T-helper 2 cell (primary cell): ENCODE measurements around the gene POFUT1.
"Not testable (repeated sequence)": the region's sequence is repeated elsewhere in the genome, so short reads cannot be mapped to it uniquely, and the experiment has no call there.

Source experiments
- DNase-seq, 5 experiments: peaks; one replicate each; pipeline versions ENCODE4 v3.0.0 to v3.0.0-alpha.2; 2012 to 2022
- total RNA-seq, 2 donors: gene quantifications; one replicate each; lab custom pipeline; 2026; lab: John Stamatoyannopoulos, UW

Gene POFUT1
- 19.3 to 31.0 reads per million in 2 donors for total RNA-seq

DNA sequence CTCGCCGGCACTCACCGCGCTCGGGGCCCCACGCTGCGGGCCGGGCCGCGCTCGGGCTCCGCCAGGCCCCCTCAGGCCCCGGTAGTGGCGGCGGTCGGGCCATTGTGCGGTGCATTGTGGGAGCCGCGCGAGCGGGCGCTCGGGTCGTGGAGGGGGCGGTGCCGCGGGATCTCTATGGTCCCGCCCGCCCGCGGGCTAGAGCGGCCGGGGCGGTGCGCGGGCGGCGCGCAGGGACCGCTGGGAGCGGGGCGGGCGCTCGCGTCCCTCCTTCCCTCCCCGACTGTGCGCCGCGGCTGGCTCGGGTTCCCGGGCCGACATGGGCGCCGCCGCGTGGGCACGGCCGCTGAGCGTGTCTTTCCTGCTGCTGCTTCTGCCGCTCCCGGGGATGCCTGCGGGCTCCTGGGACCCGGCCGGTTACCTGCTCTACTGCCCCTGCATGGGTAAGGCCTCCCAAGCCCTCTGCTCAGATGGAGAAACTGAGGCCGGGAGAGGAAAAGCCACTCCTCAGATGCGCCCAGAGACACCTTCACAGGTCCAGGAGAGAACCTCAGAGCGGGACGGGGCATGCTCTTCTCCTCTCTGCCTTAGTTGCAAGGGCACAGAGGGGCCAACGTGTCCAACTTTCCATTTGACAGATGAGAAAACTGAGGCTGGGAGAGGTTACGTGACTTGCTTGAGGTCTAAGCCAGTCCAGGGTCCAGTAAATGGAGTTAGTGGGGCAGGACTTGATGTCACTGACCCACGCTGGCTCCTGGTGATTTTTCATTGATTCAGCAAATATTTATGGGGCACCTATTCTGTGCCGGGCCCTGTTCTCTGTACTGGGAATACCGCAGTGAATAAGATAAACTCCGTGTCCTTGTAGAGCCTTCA is at the start of gene POFUT1, which contains the start of gene PLAGL2:
TSS of gene POFUT1 (plus strand) at position 255 of the 873 bp plus-strand sequence. CDS start at position 317, 62 bp downstream.
TSS of gene PLAGL2 (minus strand) at position 118 of the 873 bp plus-strand sequence. CDS start 5,565 bp downstream, outside the sequence.
- peak; percentile 78 to 94 (median 83) for DNase-seq

DNA sequence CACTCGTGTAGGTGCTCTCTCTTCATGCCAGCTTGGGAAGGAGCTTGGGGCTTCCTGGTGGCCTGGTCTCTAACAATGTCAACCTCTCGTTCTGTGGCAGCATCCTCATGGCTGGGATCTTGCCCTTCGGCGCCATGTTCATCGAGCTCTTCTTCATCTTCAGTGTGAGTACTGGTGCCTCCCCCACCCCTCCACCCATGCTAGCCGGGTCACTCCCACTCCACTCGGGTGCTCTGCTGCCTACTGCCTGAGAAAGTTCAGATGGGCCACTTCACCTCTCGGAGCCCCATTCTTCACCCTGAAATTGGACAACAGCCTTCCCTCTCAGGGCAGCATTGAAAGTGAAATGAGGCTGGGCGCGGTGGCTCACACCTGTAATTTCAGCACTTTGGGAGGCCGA is 49.3 kb upstream of the POFUT1 start:
- DNase-seq, result no peak

DNA sequence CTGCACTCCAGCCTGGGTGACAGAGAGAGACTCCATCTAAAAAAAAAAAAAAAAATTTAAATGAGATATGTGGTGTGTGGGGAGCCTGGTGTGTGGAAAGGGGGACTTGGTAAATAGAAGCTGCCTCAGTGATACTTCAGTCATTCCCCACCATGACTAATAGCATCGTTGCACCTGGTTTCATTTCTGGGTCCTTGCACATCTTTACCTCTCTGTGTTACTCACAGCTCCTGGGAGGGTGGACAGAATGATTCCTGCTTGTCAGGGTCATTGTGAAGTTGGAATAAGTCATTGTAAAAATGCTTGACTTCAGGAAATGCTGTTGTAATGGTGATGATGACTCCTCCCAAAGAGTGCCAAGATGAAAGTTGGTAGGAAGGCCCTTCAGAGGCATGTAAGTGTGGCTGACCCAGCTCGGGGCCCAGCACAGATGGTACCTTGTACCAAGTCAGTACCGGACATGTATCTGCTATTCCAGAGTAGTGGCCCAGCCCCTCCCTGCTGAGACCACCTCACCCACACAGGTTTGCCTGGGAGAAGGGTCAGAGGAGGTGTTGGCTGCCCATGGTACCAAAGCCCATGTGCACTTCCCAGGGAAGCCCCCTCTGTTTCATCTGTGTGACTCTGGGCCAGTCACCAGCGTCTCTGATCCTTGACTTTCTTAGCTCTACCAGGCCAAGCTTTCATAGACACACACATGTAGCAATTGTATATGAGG is 48.6 kb upstream of the POFUT1 start:
- no peak for DNase-seq

DNA sequence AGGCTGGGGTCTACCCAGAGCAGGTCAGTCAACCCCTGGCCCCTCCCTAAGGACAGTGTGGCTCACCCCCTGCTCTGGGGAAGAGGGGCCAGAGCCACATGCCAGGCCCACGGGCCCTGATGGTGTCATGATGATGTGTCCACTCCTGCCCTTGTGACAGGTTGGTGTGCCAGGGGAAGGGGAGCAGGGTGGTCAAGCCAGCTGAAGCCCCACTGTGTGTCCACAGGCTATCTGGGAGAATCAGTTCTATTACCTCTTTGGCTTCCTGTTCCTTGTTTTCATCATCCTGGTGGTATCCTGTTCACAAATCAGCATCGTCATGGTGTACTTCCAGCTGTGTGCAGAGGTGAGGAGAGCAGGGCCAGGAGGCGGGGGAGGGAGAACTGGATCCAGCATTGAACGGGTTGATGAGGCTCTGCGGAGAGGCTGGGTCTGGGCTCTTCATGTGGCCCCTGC is 47.9 kb upstream of the POFUT1 start:
- DNase-seq, result no peak

DNA sequence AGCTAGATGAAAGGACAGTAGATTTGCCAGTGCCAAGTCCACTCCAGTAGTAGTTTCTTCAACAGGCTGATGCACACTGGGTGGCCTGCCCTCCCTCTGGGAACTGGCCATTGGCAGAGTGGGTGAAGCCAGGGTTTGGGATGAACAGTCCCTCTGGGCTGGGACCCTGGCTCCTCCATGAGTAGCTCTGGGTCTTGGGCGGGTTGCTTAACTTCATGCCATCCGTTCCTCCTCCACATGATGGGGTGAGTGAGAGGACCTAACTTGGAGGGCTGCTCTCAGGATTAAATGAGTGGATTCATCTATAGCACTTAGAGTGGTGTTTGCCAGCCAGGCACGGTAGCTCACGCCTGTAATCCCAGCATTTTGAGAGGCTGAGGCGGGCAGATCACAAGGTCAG is 47.3 kb upstream of the POFUT1 start:
- DNase-seq, result no peak

DNA sequence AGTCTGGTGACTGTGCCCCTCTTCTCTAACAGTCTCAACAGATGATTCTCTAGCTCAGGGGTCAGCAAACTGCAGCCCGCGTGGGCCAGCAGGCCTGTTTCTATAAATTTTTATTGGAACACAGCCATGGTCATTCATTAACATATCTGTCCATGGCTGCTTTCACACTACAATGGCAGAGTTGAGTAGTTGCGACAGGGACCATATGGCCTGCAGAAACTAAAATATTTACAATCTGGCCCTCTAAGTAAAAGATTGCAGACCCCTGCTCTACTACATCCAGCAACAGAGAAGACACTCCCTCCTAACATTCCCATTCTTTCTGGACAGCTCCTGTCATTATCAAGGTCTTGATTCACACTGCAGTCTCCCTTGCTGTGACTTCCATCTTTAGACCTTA is 45.3 kb upstream of the POFUT1 start:
- DNase-seq, result no peak

DNA sequence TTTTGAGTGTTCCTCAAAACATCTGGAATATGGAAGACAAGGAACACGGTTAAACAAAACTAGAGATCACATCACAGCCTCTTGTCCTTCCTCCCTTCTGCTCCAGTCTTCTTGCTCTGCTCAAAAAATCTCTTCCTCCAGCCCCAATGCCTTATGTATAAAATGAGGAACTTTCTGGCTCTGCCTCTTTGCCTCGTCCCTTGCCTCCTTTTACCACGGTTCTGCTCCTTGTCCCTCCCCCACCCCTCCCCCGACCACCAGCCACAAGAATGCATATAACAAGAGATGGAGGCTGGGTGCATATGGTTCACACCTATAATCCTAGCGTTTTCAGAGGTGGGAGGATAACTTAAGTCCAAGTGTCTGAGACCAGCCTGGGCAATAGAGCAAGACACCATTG is 43.7 kb upstream of the POFUT1 start:
- no peak for DNase-seq

DNA sequence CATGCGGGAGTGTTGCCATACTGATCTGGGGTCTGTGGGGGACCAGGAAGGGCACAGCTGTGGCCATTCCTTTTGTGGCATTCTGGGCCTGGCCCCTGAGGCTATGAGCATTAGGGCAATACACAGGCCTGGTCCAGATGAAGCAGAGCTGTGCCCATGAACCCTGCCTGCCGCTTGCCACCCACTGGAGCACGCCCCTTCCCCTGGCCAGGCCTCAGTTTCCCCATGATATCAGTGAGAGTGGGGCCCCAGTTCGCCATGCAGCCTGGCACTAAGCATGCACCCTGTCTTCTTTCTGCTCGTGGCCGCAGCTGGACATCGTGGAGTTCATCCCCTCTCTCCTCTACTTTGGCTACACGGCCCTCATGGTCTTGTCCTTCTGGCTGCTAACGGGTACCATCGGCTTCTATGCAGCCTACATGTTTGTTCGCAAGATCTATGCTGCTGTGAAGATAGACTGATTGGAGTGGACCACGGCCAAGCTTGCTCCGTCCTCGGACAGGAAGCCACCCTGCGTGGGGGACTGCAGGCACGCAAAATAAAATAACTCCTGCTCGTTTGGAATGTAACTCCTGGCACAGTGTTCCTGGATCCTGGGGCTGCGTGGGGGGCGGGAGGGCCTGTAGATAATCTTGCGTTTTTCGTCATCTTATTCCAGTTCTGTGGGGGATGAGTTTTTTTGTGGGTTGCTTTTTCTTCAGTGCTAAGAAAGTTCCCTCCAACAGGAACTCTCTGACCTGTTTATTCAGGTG is 42.5 kb upstream of the POFUT1 start:
- no peak for DNase-seq

DNA sequence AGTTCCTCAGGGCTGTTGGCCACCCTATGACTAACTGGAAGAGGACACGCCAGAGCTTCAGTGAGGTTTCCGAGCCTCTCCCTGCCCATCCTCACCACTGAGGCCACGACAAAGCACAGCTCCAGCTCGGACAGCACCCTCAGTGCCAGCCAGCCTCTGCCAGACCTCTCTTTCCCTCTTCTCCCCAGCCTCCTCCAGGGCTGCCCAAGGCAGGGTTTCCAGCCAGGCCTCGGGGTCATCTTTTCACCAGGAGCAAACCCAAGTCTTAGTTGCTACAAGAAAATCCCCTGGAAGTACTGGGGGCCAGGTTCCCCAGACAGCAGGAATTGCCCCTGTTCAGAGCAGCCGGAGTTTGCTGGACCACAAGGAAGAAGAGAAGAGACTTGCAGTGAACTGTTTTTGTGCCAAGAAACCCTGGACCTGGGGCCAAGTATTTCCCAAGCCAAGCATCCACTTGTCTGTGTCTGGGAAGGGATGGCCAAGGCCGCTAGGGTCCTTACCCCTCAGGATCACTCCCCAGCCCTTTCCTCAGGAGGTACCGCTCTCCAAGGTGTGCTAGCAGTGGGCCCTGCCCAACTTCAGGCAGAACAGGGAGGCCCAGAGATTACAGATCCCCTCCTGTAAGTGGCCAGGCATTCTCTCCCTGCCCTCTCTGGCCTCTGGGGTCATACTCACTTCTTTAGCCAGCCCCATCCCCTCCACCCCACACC is 41.7 kb upstream of the POFUT1 start:
- DNase-seq, result no peak

DNA sequence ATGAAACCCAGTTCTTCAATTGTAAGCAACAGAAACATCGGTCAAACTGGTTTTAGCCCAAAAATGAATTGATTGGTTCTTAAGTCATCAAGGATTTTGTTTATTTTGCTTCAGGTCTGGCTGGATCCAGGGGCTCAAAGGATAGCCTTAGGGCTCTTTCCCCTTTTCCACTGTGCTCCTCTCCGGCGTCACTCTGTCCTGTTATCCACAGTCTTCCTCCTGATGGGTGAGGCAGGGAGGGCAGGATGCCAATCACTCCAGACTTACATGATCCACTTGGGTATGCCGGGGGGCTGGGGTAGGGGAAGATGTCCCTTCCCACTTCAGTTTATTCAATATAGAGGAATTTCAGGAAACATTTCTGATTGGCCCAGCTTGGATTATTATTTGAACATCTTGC is 40.1 kb upstream of the POFUT1 start:
- no peak for DNase-seq

DNA sequence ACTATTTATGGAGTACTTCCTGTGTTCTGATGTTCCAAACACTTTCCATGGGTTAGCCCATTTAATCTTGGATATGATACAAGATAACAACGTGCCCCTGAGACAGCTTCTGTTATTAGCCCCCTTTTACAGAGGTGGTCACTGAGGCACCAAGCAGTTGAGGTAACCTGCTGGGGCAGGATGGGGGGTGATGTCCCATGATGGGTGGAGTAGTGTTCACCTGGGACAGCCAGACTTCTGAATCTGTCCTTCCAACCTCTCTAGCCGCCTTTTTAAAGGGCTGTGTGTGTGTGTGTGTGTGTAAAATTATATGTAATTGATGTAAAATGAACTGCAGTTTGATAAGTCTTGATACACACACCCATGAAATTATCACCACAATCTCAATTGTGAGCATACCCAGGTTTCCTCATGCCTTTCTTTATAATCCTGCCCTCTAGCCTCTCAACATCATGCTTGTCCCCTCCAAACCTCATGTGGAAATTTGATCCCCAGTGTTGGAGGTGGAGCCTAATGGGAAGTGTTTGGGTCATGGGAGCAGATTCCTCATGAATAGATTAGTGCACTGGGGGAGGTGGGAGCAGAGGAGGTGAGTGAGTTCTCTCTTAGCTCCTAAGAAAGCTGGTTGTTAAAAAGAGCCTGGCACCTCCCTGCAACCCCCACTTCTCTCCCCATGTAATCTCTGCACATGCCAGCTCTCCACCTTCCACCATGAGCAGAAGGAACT is 39.3 kb upstream of the POFUT1 start:
- no peak for DNase-seq

DNA sequence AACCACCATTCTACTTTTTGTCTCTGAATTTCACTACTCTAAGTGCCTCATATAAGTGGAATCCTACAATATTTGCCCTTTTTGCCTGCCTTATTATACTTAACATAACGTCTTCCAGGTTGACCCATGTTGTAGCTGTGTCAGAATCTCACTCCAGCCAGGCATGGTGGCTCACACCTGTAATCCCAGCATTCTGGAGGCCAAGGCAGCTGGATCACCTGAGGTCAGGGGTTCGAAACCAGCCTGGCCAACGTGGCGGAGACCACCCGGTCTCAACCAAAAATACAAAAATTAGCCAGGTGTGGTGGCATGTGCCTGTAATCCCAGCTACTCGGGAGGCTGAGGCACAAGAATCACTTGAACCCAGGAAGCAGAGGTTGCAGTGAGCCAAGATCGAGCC is 30.0 kb upstream of the POFUT1 start:
- DNase-seq, result not testable (repeated sequence)

DNA sequence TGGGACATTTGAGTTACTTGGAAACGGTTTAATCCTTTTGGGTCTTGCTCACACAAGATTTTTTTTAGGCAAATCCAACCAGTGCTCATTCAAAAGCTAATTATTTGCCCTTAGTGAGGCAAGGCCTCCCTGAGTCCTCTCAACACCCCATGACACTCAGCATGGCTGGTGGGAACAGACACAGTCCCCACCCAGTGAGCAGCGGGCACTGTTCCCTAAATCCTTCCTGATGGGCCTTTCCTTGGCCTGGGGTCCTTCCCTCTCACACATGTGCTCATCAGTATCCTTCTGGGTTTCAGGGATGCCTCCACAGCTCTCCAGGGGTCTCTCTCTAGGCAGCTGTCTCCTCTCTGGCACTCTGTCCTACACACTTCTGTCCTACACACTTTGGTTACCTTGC is 28.2 kb upstream of the POFUT1 start:
- DNase-seq, result no peak

DNA sequence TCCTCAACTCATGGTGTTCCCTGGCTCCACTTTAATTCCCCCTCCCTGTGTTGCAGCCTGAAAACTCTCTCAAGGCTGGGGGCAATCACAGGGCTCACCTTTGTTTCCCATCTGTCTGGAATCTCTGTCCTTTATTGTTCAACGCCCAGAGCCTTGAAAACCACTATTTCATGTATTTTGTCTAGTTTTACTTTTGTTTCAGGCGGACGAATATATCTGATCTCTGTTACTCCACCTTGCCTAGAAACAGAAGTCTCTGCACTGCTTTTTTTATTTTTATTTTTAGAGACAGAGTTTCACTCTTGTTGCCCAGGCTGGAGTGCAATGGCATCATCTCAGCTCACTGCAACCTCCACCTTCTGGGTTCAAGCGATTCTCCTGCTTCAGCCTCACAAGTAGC is 27.7 kb upstream of the POFUT1 start:
- DNase-seq, result no peak

DNA sequence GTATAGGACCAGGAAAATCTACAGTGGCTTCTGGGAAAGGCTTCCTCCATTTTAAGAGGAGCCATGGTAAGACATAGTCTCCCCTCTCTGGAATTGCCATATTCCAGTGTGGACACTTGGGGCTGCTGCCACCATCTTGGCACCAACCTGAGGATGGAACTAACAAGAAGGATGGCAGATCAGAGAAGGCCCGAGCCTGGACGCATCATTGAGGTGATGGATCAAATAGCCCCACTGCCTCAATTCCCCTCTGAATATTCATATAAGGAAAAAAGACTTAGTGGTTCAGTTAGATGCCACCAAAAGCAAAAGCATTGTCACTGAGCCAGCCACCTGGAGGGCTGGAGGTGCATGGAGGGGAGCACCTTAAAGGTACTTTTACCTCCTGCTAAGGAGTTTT is 26.1 kb upstream of the POFUT1 start:
- no peak for DNase-seq

DNA sequence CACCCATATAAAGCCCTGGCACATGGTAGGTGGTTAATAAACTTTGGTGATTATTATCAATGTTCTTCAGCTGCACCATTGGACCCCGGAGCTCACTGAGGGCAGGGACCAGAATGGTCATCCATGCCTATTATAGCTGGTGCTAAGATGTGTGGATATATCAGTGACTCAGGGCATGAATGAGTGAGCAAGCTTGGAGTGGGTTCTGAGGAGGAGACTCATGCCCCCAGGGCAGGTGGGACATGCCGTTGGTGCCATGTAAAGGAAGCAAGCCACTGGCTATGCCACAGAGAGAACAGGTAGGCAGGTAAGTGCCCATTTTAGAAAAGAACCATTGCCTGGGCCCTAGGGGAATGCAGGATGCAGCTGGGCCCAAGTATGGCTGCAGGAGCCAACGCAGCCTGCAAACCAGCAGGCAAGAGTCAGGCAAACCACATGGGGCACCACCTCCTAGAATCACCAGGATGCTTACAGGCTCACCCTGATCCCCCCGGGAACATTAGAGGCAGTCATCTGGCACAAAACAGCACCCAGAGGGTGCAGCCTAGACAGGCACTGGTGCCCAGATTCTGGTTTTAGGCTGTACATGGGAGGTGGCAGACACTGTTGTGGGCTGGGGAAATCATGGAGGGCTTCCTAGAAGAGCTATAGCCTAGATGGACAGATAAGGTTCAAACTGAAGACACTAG is 23.6 kb upstream of the POFUT1 start:
- DNase-seq, result no peak

DNA sequence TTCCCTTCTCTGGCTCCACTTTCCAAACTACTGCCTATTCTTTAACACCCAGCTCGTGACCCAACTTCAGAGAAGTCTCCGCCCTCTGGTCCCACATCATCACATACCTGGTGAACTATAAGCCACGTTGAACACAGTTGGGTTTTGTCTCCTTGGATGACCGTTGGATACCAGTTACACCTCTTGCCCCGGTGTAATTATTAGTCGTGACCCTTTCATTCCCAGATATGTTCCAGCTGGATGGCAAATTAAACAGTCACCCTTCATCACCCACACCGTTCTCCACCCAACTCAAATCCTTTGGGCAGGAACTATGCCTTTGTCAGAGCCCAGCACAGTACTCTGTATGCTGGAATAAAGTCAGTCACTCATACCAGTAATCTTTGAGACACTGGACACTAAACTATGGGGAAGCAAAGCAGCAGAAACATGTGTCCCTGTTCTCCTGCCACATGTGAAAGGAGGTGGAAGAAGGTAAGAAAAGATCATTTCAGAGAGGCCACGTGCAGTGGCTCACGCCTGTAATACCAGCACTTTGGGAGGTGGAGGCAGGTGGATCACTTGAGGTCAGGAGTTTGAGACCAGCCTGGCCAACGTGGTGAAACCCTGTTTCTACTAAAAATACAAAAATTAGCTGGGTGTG is 22.6 kb upstream of the POFUT1 start:
- DNase-seq, result no peak

DNA sequence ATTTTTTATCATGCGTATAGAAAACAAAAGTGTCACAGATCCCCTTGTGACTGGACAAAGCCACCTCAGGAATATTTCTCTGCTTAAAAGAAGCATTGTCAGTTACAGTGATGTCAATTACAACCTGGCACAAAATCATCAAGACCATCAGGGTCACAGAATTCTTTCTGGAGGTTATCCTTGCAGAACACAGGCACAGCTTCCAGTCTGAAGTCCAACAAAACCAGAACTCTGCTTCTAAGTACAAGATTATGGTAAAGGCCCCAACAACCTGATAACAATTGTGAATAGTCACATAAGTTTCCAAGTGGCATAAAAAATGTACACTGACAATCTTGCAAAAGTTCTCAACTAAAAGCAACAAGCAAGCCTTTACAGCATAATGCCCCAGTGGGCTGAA is 21.2 kb upstream of the POFUT1 start:
- no peak for DNase-seq

DNA sequence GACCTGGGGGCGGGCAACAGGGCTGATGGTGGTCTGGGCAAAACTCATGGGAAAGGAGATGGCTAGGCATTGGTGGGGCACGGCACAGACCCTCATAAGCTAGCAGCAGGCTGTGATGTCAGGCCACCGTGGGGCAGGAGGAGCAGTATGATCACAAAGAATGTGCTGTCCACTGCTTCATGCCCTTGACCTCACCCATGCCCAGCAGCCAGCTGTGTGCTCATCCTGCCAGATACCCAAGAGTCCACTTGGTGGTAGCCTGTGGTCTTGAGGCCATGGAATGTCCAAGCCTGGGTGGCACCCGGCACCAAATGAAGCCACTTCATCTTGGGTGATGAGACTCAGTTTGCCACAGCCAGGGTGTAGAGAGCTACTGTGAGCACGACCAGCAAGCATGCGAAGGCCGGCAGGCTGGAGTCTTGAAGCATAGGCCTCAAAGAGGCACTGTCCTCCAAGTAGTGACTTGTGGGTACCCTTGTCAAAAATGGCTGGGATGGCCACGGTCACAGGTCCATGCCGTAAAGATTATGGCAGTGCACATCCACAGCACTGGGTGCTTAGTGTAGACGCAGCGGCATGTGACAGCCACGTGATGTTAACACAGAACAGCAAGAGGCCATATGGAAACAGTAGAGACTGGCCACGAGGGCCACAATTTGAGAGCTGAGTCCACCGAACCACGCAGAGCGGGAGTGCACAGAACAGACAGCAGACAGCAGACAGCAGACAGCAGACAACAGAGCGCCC is 19.1 kb upstream of the POFUT1 start:
- DNase-seq, result no peak

DNA sequence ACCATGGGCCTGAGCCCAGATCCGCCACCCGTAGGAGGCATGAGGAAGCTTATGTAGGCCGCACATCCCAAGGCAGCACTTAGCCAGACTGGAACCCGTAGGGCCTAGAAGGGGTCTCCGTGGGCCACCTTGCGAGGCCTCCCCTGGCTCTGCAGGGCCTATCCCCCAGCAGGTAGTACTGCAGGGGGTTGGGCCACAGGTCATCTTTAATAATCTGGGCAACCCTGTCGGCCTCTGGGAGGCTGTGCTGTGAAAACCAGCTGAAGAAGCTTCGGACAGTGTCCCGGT is 18.6 kb upstream of the POFUT1 start:
- no peak for DNase-seq
